C4-2B (cell line): Measurements from ENCODE around the gene TMEM14C.

Source experiments
- ZFX ChIP-seq: fragments of 450-650 bp; IDR thresholded peaks from 2 replicates; pipeline ENCODE4 v1.6.1; 2017
- TF ChIP-seq, protein P1 (sequence below): fragments of 450-650 bp; conservative IDR thresholded peaks from 2 replicates; pipeline ENCODE4 v1.5.1; 2017; ENCODE audit warnings: mild to moderate bottlenecking

DNA sequence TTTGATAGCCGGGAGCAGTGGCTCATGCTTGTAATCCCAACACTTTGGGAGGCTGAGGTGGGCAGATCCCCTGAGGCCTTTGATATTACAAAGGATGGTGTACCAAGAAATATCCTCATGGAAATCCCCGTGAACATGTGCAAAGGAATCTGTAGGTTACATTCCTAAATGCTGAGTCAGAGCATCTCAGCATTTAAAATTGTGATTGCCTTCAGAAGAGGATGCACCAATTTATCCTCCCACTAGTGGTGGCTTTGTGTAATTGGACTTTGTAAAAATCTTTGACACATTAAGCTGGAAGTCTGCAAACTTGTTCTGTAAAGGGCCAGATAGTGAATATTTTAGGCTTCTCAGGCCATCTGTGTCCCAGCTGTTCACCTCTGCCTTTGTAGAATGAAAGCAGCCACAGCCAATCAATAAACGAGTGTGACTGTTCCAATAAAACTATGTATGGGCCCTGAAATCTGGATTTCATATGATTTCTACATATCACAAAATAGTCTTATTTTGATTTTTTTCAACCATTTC lies 36.5 kb downstream of the TMEM14C start:
- TF ChIP-seq, protein P1, sequence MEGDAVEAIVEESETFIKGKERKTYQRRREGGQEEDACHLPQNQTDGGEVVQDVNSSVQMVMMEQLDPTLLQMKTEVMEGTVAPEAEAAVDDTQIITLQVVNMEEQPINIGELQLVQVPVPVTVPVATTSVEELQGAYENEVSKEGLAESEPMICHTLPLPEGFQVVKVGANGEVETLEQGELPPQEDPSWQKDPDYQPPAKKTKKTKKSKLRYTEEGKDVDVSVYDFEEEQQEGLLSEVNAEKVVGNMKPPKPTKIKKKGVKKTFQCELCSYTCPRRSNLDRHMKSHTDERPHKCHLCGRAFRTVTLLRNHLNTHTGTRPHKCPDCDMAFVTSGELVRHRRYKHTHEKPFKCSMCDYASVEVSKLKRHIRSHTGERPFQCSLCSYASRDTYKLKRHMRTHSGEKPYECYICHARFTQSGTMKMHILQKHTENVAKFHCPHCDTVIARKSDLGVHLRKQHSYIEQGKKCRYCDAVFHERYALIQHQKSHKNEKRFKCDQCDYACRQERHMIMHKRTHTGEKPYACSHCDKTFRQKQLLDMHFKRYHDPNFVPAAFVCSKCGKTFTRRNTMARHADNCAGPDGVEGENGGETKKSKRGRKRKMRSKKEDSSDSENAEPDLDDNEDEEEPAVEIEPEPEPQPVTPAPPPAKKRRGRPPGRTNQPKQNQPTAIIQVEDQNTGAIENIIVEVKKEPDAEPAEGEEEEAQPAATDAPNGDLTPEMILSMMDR, result peak; percentile 74
- no peak for TF ChIP-seq ZFX
